ENCODE results near the gene SLC6A1.

The SLC6A1 gene

DNA sequence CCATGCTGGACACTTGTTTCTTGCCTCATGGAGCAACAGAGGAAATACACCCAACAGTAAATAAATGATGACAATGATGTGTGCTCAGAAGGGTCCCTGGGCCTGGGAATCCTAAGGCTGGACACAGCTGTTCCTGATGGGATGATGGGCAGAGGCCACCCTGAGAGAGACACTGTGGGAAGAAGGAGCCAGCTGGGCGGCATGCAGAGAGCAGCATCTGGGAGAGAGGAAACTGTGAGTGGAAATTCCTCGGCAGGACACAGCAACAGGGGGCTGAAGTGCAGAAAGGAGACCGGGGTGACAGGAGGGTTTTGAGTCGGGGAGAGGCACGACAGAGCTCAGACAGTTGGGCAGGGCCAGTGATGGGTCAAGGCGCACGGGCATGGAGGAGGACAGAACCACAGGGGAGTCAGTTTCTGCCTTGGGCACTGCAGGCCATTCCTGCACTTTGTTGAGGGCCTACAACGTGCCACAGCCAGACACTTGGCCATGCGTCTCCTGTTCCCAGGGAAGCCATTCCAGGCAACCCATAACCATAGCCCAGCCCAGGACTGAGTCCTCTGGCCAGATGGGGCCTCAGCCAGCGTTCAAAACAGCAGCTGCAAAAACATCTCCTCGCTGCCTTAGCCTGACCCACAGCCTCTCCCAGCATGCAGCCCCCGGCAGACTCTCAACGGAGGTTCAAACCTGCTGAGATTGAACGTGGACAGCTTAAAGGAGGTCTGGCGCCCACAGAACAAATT lies 36.7 kb upstream of the SLC6A1 start:
- Histone ChIP-seq H3K4me3 (no peak overlapping the region), H3K36me3 (no peaks in the 10 kb centered on the region), H3K27me3 (peaks cover 0 to 8% of the 10 kb centered on the region in 2 donors), H3K4me1 (peaks cover 0 to 7% (median 0%) of the 10 kb centered on the region in 4 donors), H3K27ac (no peak overlapping the region), H3K9me3 (no peaks in the 10 kb centered on the region)
- intact Hi-C loops (cut with DNase I; ENCODE audit: low total_unique reads), result no loop called here
- TF ChIP-seq, protein P1, sequence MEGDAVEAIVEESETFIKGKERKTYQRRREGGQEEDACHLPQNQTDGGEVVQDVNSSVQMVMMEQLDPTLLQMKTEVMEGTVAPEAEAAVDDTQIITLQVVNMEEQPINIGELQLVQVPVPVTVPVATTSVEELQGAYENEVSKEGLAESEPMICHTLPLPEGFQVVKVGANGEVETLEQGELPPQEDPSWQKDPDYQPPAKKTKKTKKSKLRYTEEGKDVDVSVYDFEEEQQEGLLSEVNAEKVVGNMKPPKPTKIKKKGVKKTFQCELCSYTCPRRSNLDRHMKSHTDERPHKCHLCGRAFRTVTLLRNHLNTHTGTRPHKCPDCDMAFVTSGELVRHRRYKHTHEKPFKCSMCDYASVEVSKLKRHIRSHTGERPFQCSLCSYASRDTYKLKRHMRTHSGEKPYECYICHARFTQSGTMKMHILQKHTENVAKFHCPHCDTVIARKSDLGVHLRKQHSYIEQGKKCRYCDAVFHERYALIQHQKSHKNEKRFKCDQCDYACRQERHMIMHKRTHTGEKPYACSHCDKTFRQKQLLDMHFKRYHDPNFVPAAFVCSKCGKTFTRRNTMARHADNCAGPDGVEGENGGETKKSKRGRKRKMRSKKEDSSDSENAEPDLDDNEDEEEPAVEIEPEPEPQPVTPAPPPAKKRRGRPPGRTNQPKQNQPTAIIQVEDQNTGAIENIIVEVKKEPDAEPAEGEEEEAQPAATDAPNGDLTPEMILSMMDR (IDR thresholded peaks at IDR 0.05), result no peak
- DNase-seq, result no peak

DNA sequence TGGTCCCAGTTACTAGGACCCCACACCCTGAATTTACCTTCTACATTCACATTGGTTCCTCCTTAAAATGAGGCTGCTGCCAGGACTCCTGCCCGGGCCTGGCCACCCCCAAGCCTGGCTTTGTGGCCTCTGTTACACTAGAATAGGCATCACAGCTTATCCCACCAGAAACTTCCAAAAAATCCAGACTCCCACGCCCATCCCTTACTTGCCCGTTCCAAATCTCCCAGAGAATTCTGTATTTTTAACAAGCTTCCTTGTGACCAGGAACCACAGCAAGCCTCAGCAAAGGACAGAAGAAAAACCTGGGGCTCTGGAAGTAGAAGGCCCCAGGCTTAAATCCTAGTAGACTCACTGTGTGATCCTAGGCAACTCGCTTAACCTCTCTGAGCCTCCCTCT lies 36.0 kb upstream of the SLC6A1 start:
- TF ChIP-seq, protein P1 (IDR thresholded peaks at IDR 0.05), result no peak
- no peaks in the 10 kb centered on the region for H3K36me3 ChIP-seq
- no peak for DNase-seq
- H3K27ac ChIP-seq, result no peak overlapping the region
- peaks cover 0 to 8% of the 10 kb centered on the region in 2 donors for H3K27me3 ChIP-seq
- no peak overlapping the region for H3K4me3 ChIP-seq
- H3K9me3 ChIP-seq, result no peaks in the 10 kb centered on the region
- peaks cover 0 to 7% (median 0%) of the 10 kb centered on the region in 4 donors for H3K4me1 ChIP-seq
- intact Hi-C loops (cut with DNase I; ENCODE audit: low total_unique reads), result no loop called here

DNA sequence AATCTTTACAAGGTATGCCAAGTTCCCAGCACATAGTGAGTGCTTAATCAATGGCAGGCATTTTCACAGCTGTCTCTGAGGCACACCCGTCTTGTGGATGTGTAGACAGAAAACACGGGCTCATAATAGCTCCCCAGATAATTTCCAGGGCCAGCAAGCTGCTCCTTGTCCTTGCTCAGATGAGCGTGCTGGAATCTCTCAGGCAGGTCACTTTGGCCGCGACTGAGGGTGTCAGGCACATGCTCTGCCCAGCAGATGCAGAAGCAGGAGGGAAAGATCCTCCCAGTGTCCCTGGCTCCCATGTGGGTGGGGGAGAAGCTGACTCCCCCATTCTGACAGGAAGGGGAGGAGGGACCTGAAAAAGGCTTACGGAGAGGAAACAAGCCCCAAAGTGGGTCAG lies 35.6 kb upstream of the SLC6A1 start:
- Histone ChIP-seq H3K4me3 (no peak overlapping the region), H3K4me1 (peaks cover 0 to 7% (median 0%) of the 10 kb centered on the region in 4 donors), H3K27ac (no peak overlapping the region), H3K9me3 (no peaks in the 10 kb centered on the region), H3K36me3 (no peaks in the 10 kb centered on the region), H3K27me3 (peaks cover 0 to 8% of the 10 kb centered on the region in 2 donors)
- intact Hi-C loops (cut with DNase I; ENCODE audit: low total_unique reads), result no loop called here
- DNase-seq, result no peak
- TF ChIP-seq, protein P1 (IDR thresholded peaks at IDR 0.05), result no peak

DNA sequence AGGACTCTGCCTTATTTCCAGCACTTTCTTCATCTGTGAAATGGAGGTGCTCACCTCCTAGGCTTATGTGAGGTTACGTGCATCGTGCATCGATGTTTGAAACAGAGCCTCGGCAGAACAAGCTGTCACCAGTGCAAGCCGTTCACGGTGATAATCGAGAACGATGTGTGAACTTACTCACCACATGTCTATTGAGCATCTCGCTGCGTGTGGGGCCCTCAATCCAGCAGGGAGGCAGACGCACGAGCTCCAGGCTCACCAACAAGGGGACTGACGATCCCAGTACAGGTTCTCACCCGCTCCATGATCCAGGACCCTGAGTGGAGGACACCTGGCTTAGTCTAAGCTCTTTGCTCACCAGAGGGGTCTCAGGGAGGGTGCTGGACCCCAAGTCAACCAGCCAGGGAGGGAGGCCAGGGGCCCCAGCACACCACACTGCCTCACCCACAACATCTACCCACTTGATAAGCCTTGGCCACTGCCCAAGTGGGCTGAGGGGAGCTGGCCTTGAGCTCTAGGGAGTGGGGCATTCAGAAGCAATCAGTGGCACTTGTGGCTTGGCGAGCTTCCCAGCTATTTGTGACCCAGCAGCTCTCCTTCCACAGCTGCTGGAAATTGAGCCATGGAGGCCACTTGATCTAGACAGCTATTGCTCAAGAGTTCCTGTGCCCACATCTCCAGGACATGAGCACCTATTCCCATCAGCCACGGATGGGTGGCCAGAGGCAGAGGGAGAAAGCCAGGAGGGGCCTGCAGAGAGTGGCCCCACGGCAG lies 34.4 kb upstream of the SLC6A1 start:
- no peak for DNase-seq

DNA sequence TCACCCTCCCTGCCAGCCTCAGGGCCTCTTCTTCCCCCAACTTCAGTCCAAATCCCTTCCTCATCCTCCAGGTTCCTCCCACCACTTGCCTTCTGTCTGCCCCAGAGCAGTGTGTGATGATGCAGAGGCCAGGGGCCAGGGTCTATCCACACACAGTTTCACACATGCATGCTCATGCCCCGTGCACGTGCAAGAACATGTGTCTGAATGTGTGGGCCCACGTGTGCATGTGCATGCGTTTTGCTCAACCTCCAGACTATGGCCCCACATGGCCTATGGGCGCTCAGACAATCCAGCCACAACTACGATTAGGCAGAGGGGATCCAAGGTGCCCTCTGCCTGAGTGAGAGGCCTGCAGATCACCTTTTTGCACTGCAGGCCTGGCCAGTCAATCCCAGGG lies 32.3 kb upstream of the SLC6A1 start:
- Histone ChIP-seq H3K36me3 (no peaks in the 10 kb centered on the region), H3K4me3 (no peak overlapping the region), H3K9me3 (no peaks in the 10 kb centered on the region), H3K4me1 (peaks cover 0 to 7% (median 0%) of the 10 kb centered on the region in 4 donors), H3K27me3 (no peaks in the 10 kb centered on the region), H3K27ac (no peak overlapping the region)
- intact Hi-C loops (cut with DNase I; ENCODE audit: low total_unique reads), result loop anchor here (10.0 kb wide), 1 partner anchor 375 kb away; no protein-coding TSS in a partner anchor
- no peak for DNase-seq
- TF ChIP-seq, protein P1 (IDR thresholded peaks at IDR 0.05), result no peak

More for the DNA sequence above, 34.4 kb upstream of the SLC6A1 start:
- no peaks in the 10 kb centered on the region for H3K9me3 ChIP-seq
- no peaks in the 10 kb centered on the region for H3K36me3 ChIP-seq
- TF ChIP-seq, protein P1 (IDR thresholded peaks at IDR 0.05), result no peak
- H3K27ac ChIP-seq, result no peak overlapping the region
- H3K27me3 ChIP-seq, result no peaks in the 10 kb centered on the region
- H3K4me3 ChIP-seq, result no peak overlapping the region
- peaks cover 0 to 7% (median 0%) of the 10 kb centered on the region in 4 donors for H3K4me1 ChIP-seq
- intact Hi-C loops (cut with DNase I; ENCODE audit: low total_unique reads), result no loop called here

All from tibial artery (tissue), 4 donors.